Colonic mucosa (tissue), 4 donors: Measurements from ENCODE around the gene ENAM. TPM values are rescaled to one million over a fixed set of nuclear protein-coding genes. Genes with fewer than 3 reads are reported as not detected.
"Not testable (repeated sequence)": the region's sequence is repeated elsewhere in the genome, so short reads cannot be mapped to it uniquely, and the experiment has no call there.

Experiments
- DNase-seq: peaks from one replicate; pipeline ENCODE4 v3.0.0-alpha.2; 2020
- H3K27ac ChIP-seq: fragments of 200-600 bp; one replicate; pipeline ENCODE4 v1.8.0; 2021
- H3K27me3 ChIP-seq: fragments of 200-600 bp; one replicate; pipeline ENCODE4 v1.8.0; 2021
- H3K36me3 ChIP-seq: fragments of 200-600 bp; one replicate; pipeline ENCODE4 v1.8.0; 2021
- H3K4me1 ChIP-seq: fragments of 200-600 bp; one replicate; pipeline ENCODE4 v1.8.0; 2021; ENCODE audit warnings: mild to moderate bottlenecking
- H3K4me3 ChIP-seq: fragments of 200-600 bp; one replicate; pipeline ENCODE4 v1.8.0; 2021
- H3K9ac ChIP-seq, 2 donors: one replicate each; pipeline ENCODE4 v1.7.0; 2013; ENCODE audit warnings: control low read depth in 2 of 2, low read depth in 2 of 2, low read length in 2 of 2
- H3K9me3 ChIP-seq: fragments of 200-600 bp; one replicate; pipeline ENCODE4 v1.8.0; 2021
- intact Hi-C: fragments of 100-400 bp; cut with DNase I; formaldehyde crosslinking; loops from one replicate; pipeline ENCODE4 v1.14.1; 2022
- total RNA-seq, 2 donors: library from RNA; stranded (reverse); fragmentation: NEBNext Ultra II Directional in 1 of 2; extraction: Animal tissue kit (Norgen Biotek cat#: 25700) in 1 of 2; gene quantifications; one replicate each; pipeline ENCODE4 v1.2.1, GENCODE V29; 2021
- TF ChIP-seq, protein P1 (sequence below): fragments of 200-600 bp; IDR thresholded peaks from one replicate; pipeline ENCODE4 v1.8.0; 2022; ENCODE audit warnings: antibody characterized with exemption, mild to moderate bottlenecking
- donor health status: healthy.
- donor health status: DM: no; HTN: no; CAD: no.
- donor health status: DM: no; HTN: no; CAD: no.

ENAM gene
- total RNA-seq, 2 donors from 2014 or later: not detected

DNA sequence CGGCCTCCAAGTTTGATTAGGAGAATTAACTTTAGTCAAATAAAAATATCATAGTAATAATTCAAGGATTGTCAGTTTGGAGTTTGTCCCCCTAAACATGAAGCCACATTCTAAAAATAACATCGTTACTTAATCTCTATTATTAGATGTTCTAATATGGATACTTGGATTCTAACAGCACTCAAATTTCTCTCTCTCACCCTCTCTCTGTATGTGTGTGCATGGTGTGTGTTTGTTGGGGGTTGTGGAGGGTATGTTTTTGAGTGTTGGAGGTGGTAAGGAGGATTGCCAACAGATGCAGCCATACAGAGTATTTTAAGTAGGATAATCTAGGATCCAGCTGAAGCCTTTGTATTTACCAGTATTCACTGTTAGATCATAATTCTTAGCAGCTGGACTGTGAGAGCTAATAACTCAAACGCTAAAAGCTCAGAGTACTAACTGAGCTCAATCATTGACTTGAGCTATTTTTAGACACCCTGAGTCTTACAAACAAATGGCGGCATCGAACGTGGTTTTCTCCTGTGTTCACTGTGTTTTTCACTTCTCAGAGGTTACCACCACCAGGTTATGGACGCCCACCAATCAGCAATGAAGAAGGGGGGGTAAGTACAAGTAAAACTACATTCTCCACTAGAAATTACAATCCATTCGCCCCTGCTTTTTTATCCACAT, 8.8 kb downstream of the ENAM start:
- TF ChIP-seq, protein P1, sequence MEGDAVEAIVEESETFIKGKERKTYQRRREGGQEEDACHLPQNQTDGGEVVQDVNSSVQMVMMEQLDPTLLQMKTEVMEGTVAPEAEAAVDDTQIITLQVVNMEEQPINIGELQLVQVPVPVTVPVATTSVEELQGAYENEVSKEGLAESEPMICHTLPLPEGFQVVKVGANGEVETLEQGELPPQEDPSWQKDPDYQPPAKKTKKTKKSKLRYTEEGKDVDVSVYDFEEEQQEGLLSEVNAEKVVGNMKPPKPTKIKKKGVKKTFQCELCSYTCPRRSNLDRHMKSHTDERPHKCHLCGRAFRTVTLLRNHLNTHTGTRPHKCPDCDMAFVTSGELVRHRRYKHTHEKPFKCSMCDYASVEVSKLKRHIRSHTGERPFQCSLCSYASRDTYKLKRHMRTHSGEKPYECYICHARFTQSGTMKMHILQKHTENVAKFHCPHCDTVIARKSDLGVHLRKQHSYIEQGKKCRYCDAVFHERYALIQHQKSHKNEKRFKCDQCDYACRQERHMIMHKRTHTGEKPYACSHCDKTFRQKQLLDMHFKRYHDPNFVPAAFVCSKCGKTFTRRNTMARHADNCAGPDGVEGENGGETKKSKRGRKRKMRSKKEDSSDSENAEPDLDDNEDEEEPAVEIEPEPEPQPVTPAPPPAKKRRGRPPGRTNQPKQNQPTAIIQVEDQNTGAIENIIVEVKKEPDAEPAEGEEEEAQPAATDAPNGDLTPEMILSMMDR: no peak
- H3K4me1 ChIP-seq: no peaks in the 10 kb centered on the region
- intact Hi-C loops: no loop called here
- no peaks in the 10 kb centered on the region for H3K9me3 ChIP-seq
- H3K27ac ChIP-seq: no peak overlapping the region
- H3K9ac ChIP-seq: no peak overlapping the region
- H3K36me3 ChIP-seq: no peaks in the 10 kb centered on the region
- H3K4me3 ChIP-seq: no peak overlapping the region
- H3K27me3 ChIP-seq: no peaks in the 10 kb centered on the region
- no peak for DNase-seq

DNA sequence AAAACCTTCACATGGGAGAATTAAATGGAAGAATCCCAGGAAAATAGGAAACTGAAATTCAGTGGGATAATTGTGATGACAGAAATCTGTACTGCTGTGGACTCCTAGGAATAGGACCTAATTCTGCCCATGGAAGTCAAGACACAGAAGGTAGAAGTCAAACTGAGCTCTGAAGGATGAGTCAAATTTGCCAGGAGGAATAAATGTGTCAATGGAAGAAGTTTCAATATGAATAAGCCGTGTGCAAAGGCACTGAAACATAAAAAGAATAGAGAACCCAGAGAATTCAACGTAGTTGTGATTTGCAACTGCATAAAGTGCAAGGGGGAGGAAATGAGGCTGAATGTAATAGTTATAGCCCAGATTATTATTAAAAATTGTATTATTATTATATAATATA, 11.6 kb downstream of the ENAM start:
- Histone ChIP-seq H3K4me3 (no peak overlapping the region), H3K27ac (no peak overlapping the region), H3K27me3 (no peaks in the 10 kb centered on the region), H3K36me3 (no peaks in the 10 kb centered on the region), H3K4me1 (no peaks in the 10 kb centered on the region), H3K9ac (no peak overlapping the region), H3K9me3 (no peaks in the 10 kb centered on the region)
- TF ChIP-seq, protein P1: no peak
- intact Hi-C loops: no loop called here
- no peak for DNase-seq

DNA sequence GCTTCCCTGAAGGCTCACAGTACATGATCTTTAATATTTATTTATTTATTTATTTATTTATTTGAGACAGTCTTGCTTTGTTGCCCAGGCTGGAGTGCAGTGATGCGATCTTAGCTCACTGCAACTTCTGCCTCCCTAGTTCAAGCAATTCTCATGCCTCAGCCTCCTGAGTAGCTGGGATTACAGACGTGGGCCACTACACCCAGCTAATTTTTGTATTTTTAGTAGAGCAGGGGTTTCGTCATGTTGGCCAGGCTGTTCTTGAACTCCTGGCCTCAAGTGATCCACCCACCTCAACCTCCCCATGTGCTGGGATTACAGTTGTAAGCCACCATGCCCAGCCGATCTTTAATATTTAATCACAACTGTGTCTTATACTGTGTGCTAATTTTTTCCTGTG, 22.2 kb downstream of the ENAM start:
- DNase-seq, H3K4me3 ChIP-seq, H3K27me3 ChIP-seq, H3K27ac ChIP-seq, H3K9ac ChIP-seq, H3K4me1 ChIP-seq, H3K36me3 ChIP-seq, H3K9me3 ChIP-seq: not testable (repeated sequence)
- intact Hi-C loops: loop anchor here (5.0 kb wide), 2 partner anchors 357 to 1062 kb away; no protein-coding TSS in a partner anchor

DNA sequence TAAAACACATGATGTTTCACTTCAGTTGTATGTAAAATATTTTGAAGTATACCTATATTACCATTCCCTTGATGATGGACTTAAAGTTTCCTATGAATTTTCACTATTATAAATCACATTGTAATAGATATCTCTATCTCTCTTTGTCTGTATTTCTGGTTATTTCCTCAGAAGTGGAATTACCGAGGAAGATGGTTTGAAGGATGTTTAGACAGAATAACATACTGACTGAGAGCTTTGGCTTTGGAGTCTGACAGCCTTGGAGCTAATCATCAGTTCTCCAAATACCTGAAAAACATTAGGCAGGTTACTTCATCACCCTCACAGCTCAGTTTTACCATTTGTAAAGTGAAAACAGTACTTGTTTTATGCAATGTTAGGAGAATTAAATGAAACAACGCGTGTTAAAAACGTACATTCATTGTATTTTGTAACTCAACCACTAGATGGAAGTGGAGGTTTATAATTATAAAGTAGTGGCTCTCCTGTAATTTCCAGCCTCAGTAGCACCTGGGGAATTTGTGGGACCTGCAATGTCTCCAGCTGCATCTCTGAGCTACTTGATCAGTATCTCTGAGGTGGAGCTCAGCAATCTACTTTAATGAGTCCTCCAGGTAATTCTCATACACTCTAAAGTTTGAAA, 23.4 kb downstream of the ENAM start:
- Histone ChIP-seq H3K4me1 (no peaks in the 10 kb centered on the region), H3K27me3 (no peaks in the 10 kb centered on the region), H3K36me3 (no peaks in the 10 kb centered on the region), H3K4me3 (no peak overlapping the region), H3K9me3 (no peaks in the 10 kb centered on the region), H3K9ac (no peak overlapping the region), H3K27ac (no peak overlapping the region)
- TF ChIP-seq, protein P1: peak; percentile 49
- DNase-seq: no peak
- intact Hi-C loops: loop anchor here (5.0 kb wide), 2 partner anchors 355 to 1060 kb away; no protein-coding TSS in a partner anchor

DNA sequence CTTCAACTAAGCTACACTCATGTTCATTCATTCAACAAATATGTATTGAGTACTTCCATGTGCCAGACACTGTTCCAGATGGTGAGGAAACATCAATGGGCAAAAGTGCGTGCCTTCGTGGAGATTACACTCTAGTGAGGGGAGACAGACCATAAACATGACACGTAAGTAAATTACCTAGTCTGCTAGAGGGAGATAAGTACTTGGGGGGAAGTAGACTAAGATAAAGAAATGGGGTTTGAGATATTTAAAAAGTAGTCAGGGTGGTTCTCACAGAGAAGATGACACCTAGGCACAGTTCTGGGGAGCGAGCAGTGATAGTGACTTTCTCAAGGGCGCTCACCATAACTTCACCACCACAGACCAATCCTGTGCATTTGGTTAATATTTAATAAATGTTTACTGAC, 26.1 kb downstream of the ENAM start:
- H3K4me3 ChIP-seq: no peak overlapping the region
- no peak overlapping the region for H3K9ac ChIP-seq
- TF ChIP-seq, protein P1: no peak
- no peak for DNase-seq
- H3K36me3 ChIP-seq: no peaks in the 10 kb centered on the region
- H3K27me3 ChIP-seq: no peaks in the 10 kb centered on the region
- no peaks in the 10 kb centered on the region for H3K4me1 ChIP-seq
- H3K9me3 ChIP-seq: no peaks in the 10 kb centered on the region
- intact Hi-C loops: loop anchor here (5.0 kb wide), 2 partner anchors 353 to 1058 kb away; no protein-coding TSS in a partner anchor
- no peak overlapping the region for H3K27ac ChIP-seq

DNA sequence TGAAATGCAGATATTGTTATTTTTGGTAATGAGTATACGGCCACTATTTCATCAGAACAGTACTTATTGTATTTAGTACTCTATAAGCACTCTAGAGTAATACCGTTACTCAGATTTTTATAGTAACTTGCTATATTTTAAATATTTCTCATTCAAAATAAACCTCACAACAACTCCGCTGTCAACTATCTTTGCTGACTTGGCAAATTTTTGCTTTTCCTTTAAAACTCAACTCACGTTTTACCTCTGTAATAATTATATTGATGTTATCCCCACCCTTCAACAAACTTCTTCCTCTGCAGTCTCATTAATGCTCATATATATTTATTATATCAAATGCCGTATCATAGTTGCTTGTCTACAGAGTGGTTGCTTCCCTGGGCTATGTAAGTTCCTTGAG, 28.8 kb downstream of the ENAM start:
- intact Hi-C loops: no loop called here
- Histone ChIP-seq H3K27me3 (no peaks in the 10 kb centered on the region), H3K4me3 (no peak overlapping the region), H3K9ac (no peak overlapping the region), H3K36me3 (no peaks in the 10 kb centered on the region), H3K4me1 (no peaks in the 10 kb centered on the region), H3K27ac (no peak overlapping the region), H3K9me3 (no peaks in the 10 kb centered on the region)
- no peak for DNase-seq
- TF ChIP-seq, protein P1: no peak
